NCI-H510A treated with DMSO at 0.1 percent for 48 hours (cell line): ENCODE results near the gene C21orf91.
"Not testable (repeated sequence)": the region's sequence is repeated elsewhere in the genome, so short reads cannot be mapped to it uniquely, and the experiment has no call there.

Source experiments
- DNase-seq: peaks from one replicate; lab custom pipeline; 2025; lab: John Stamatoyannopoulos, UW

The C21orf91 gene

DNA sequence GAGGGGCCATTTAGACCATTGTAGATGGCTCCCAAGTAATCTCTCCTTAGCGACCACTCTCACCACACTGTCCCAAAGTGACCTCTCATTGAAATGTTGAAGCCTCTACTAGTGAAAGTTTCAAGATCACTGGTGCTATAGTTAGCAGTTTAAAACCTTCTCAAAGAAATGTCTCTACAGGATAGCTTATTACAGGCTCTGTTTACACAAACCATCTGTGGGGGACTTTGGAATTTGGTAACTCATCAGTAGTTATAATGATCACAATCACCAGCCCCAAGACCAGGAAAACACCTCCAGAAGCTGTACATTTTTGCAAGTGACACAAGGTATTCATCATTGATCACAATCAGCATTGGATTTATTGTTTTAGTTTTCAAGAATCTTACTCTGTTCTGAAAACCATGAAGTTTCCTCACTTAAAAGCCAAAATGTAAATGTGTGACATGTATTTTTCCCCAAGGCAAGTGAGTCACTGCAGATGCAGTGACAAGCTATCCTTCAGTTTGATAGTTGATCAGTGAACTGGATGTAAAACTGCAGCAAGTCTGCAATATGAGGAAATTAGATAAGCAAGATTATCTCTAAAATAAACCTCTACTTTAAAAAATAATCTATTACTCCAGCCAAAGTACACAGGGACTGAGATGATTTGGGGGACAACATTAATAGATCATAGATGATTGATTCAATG lies 41.9 kb downstream of the C21orf91 start:
- no peak for DNase-seq

DNA sequence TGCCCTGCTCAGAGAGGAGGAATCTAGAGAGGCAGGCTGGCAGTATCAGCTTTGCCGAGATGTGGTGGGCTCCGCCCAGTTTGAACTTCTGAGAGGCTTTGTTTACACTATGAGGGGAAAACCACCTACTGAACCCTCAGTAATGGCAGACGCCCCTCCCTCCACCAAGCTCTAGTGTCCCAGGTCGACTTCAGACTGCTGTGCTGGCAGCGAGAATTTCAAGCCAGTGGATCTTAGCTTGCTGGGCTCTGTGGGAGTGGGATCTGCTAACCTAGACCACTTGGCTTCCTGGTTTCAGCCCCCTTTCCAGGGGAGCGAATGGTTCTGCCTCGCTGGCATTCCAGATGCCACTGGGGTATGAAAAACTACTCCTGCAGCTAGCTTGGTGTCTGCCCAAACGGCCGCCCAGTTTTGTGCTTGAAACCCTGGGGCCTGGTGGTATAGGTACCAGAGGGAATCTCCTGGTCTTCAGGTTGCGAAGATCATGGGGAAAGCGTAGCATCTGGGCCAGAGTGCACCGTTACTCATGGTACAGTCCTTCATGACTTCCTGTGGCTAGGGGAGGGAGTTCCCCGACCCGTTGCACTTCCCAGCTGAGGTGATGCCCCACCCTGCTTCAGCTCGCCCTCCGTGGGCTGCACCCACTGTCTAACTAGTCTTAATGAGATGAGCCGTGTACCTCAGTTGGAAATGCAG lies 43.6 kb downstream of the C21orf91 start:
- DNase-seq = no peak

DNA sequence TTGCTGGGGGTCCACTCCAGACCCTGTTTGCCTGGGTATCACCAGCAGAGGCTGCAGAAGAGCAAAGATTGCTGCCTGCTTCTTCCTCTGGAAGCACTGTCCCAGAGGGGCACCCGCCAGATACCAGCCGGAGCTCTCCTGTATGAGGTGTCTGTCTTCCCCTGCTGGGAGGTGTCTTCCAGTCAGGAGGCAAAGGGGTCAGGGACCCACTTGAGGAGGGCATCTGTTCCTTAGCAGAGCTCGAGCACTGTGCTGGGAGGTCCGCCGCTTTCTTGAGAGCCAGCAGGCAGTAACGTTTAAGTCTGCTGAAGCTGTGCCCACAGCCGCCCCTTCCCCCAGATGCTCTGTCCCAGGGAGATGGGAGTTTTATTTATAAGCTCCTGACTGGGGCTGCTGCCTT lies 44.1 kb downstream of the C21orf91 start:
- DNase-seq = not testable (repeated sequence)

DNA sequence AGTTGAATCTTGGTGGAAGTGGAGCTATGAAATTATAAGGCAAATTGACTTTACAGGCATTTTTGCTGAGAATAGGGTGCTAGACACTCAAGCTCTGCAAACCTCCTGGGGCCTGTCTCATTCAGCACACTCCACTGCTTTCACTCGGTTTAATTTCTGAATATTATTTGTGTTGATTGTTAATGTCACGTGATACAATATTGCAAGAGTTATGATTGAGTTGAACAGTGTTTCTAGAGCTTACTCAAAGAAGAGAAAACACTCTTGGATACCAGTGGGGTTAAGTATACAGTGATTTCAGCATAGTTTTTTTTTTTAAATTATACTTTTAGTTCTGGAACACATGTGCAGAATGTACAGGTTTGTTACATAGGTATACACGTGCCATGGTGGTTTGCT lies 49.7 kb downstream of the C21orf91 start:
- no peak for DNase-seq

DNA sequence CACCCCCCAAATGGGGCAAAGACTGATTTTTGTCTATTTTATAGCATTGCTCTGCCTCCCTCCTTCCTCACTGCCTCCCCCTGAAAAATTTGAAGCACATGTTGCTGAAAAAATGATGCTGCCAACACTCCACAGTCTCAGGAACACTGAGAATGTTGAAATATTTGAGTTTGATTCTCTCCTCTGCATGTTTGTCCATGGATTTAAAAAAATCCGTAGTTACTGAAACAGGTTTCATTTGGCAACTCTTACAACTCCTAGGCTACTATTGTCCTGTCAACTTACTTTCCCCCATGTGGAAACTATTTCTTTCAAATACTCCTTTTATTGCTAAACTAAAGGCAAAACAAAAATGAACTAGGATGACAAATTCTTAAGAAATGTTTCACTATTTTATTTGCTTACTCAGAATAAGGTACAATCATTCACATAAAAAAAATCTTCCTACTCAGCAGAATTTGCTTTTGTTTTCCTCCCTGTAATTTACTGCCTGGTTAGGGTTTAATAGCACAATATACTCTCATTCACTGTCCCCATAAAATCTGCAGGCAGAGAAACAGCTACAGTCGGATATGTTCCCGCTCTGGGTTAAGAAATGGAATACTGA lies 50.2 kb downstream of the C21orf91 start:
- DNase-seq = no peak

DNA sequence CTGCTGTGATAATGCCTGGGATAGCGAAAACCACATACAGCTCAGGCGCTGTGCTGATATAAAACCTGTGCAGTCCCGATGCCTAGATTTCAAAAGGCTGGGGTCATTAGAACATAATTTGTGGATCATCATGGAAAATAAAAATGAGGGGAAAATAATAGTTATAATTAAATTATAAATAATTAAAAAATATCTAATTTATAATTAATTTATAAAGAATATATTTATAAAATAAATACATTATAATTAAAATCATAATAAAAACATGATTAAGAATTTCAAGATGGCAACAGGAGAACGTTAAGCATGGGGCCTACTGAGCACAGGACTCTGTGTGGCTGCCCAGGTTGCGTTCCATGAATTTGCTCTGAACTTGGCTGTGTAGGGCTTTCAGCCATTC lies 53.9 kb downstream of the C21orf91 start:
- no peak for DNase-seq

DNA sequence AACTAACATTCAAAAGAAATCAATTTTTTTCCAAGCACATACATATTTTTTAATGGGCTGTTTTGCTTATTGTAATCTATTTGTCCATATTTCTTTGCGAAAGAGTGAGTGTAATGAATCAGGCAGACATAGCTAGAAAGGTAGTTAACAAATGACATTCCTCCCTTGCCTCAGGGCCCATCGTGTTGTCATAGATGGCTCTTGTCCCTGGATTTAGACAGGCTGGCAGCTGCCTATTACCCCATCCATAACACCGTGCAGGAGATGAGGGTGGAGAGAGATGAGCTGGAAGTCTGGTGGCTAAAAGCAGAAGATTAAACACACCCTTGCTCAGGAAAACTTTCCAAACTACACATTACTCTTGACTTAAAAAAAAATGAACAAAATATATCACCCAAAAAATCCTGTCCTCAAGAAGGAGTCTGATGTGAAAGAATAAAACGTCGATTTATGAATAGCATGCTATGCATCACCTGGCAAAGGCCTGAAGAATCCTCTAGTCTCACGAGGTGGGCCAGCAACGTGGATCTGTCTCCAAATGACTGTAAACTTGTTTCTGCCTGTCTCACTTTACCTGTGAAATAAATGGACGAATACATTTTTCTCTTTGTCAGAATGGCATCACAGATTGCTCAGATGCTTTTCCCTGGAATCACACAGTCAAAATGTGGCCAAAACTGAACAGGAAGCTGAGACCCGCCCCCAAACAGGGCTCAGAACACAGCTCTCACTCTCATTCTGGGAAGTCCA lies 55.7 kb downstream of the C21orf91 start:
- DNase-seq = no peak

DNA sequence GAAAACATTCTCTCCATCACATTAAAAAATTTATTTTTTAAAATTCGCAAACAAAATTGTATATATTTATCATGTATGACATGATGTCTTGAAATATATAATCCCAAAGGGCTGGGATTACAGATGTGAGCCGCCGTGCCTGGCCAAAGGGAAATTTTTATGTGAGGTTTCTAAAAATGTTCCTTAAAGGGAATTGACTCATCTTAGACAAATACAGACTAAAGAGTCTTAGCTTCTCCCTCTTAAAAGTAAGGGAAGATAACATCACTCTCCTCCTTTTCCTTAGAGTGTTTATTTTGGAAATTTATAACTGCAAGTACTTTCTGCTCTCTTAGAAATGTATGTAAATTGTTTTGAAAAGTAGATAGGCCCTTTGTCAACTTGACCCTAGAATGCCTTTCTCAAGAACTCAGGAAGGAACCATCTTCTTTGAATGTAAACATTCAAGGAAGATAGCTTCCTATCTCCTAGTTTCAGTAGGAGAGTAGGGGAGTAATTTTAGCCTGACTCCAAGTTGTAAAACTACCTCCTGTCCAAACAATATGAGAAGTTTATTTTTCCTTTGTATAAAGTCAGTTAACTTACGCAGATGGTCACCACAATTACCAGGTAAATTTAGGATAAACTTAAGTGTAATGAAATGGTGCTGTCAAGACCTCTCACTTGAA lies 59.5 kb downstream of the C21orf91 start:
- no peak for DNase-seq

DNA sequence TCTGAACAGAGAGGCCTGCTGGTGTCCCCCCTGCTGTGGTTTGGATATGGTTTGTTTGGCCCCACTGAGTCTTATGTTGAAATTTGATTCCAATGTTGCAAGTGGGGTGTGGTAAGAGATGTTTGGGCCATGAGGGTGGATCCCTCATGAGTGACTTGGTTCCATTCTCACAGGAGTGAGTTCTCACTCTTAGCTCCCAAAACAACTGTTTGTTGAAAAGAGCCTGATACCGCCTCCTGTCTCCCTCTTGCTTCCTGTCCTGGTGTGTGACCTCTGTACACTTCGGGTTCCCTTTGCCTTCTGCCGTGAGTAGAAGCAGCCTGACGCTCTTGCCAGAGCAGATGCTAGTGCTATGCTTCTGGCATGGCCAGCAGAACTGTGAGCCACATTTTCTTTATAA lies 60.5 kb downstream of the C21orf91 start:
- DNase-seq = no peak

DNA sequence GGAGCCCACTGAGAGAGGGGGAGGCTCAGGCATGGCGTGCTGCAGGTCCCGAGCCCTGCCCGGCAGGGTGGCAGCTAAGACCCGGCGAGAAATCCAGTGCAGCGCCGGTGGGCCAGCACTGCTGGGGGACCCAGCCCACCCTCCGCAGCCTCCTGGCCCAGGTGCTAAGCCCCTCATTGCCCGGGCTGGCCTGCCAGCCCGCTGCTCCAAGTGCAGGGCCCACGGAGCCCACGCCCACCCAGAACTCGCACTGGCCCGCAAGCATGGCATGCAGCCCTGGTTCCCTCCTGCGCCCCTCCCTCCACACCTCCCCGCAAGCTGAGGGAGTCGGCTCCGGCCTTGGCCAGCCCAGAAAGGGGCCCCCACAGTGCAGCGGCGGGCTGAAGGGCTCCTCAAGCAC lies 61.5 kb downstream of the C21orf91 start:
- DNase-seq = no peak

DNA sequence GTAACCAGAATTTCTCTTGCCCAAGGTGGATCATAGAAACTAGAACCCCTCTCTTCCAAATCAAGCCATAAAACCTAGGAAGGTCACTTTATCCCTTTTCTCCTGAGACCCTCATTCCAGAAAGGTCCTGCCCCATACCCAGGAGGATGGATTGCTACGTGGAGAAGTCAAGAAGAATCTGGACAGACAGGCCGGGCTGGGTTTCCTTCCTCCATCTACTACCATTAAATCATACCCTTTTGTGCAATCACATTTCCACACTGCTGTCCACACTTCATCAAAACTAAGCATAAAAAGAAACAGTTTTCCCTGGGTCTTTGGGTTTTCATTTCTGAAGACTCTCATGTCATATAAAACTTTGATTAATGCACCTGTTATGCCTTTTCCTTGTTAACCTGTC lies 65.4 kb downstream of the C21orf91 start:
- DNase-seq = no peak

DNA sequence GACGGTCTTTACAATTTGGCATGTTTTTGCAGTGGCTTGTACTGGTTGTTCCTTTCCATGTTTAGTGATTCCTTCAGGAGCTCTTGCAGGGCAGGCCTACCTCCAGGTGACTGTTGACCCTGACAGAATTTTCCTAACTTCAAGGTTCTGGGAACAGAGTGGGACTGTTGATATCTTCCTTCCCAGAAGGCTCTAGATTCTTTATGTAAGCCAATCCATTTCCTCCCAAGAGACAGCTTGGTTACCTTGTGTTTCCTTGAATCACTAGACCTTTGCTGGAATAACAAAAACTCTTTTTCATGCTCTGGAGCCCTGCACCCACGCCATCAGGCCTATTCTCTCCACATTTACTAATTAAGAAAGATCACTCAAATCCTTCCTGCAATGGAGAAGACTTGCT lies 67.0 kb downstream of the C21orf91 start:
- no peak for DNase-seq

DNA sequence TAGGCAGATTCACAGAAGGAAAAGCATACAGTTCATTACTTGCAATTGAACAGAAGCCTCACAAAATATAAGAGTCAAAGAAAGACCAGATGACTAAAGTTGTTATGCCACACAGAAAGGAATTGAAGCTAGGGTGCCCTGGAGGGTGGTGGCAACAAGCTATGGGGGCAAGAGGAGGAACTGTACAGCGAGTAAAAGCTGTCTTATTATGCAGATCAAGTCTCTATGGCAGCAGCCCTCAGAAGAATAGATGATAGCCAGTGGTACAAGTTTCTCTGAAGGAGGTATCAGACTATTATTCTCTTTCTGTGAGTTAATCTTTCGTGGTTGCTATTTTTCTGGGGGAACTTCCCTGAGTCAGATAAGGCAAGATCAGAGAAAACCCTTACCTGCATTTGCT lies 72.2 kb downstream of the C21orf91 start:
- no peak for DNase-seq

DNA sequence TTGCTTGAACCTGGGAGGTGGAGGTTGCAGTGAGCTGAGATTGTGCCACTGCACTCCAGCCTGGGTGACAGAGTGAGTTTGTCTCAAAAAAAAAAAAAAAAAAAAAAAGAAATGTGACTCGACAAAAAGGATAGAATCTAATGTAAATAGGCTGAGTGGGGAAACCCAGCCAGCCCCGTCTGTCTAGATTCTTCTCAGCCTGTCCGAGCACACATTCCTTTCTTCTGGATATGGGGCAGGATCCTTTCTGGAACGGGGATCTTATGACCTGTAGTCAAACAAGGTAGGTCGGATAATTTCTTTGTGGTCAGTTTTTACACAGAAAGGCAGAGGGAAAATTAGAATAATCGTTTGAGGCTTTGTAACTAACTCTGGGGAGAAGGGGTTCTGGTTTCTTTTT lies 74.1 kb downstream of the C21orf91 start:
- no peak for DNase-seq

DNA sequence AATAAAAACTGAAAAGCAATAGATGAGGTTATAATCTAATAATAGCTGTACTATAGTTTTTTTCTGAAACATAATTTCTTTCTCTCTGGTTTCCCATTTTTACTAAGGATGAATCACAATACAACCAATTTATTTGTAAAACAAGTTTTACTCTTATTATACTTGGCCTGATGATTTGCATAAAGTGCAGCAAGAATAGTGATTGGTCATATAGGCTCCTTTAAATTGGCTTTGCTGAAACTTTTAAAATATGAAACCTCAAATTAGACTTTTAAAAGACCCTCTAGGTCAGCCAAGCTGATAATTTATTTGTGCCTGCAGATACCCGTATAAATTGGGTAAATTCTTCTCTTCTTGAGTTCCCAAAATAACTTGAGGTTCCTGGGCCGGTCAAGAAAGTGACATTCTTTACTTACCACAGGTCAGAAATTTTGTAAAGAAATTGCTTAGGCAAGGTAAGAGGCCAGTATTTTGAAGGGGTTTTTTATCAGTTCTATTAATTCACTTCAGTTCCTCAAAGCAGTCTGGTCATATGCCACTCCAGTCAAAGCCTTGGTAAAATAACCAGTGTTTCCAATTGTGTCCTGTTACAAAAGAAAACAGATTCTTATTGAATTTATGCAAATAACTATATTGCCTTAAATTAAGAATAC lies 76.1 kb downstream of the C21orf91 start:
- DNase-seq = no peak

DNA sequence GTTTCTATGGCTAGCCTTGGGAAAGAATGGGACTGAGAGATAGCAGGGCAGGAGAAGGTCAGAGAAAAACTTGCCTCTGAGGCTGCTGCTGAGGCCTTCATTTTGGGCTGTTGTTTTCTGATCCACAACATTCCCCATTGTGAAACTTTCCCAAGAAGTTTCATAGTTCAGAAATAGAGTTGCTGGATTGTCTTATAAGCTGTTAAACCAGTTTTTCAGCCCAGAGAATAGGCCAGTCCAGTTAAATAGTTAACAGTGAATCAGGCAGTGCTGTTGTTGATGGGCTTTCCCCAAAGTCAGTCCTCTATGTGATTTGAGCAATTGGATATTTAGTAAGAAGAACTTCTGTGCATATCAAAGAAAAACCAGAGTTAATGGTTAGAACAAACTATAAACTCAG lies 77.0 kb downstream of the C21orf91 start:
- no peak for DNase-seq
